ENCODE data around the gene IGFN1. TPM values are rescaled to one million over a fixed set of nuclear protein-coding genes. Genes with fewer than 3 reads are reported as not detected.

The IGFN1 gene
- total and polyA plus RNA-seq, 2 donors from 2014 or later = 2.8 TPM; not detected in 1

GRCh38 chr1:201270616-201271390, 80.2 kb downstream of the IGFN1 start:
- Histone ChIP-seq H3K9me3 (ENCODE audit: control insufficient read depth in 2 of 3, insufficient read depth in 1 of 3, low read length in 3 of 3) (no peaks in the 10 kb centered on the region), H3K9ac (ENCODE audit: low read length in 3 of 3) (no peak overlapping the region), H3K27me3 (ENCODE audit: control insufficient read depth, insufficient read depth, low read length) (no peaks in the 10 kb centered on the region), H3K36me3 (ENCODE audit: control insufficient read depth in 2 of 3, insufficient read depth in 3 of 3, low read length in 3 of 3) (no peaks in the 10 kb centered on the region), H3K27ac (ENCODE audit: low read depth in 2 of 2, low read length in 2 of 2) (no peak overlapping the region), H3K4me3 (ENCODE audit: low read length in 3 of 3) (no peak overlapping the region), H3K4me1 (ENCODE audit: control insufficient read depth in 2 of 3, insufficient read depth in 2 of 3, low read depth in 1 of 3, low read length in 3 of 3) (no peaks in the 10 kb centered on the region)
- FAIRE-seq (no peak), DNase-seq (peak in 2 of 5 donors; percentile 19 to 41)
- TF ChIP-seq, protein P1, sequence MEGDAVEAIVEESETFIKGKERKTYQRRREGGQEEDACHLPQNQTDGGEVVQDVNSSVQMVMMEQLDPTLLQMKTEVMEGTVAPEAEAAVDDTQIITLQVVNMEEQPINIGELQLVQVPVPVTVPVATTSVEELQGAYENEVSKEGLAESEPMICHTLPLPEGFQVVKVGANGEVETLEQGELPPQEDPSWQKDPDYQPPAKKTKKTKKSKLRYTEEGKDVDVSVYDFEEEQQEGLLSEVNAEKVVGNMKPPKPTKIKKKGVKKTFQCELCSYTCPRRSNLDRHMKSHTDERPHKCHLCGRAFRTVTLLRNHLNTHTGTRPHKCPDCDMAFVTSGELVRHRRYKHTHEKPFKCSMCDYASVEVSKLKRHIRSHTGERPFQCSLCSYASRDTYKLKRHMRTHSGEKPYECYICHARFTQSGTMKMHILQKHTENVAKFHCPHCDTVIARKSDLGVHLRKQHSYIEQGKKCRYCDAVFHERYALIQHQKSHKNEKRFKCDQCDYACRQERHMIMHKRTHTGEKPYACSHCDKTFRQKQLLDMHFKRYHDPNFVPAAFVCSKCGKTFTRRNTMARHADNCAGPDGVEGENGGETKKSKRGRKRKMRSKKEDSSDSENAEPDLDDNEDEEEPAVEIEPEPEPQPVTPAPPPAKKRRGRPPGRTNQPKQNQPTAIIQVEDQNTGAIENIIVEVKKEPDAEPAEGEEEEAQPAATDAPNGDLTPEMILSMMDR (IDR thresholded peaks at IDR 0.05; ENCODE audit: borderline replicate concordance, extremely low read depth, insufficient read depth) = no peak
- intact Hi-C loops (cut with DNase I) = no loop called here

GRCh38 chr1:201272799-201273198, 82.2 kb downstream of the IGFN1 start:
- FAIRE-seq (no peak), DNase-seq (peak in 2 of 5 donors; percentile 21 to 38)
- no peaks in the 10 kb centered on the region for H3K9me3 ChIP-seq (ENCODE audit: control insufficient read depth in 2 of 3, insufficient read depth in 1 of 3, low read length in 3 of 3)
- no peaks in the 10 kb centered on the region for H3K4me1 ChIP-seq (ENCODE audit: control insufficient read depth in 2 of 3, insufficient read depth in 2 of 3, low read depth in 1 of 3, low read length in 3 of 3)
- no peak overlapping the region for H3K27ac ChIP-seq (ENCODE audit: low read depth in 2 of 2, low read length in 2 of 2)
- no peaks in the 10 kb centered on the region for H3K36me3 ChIP-seq (ENCODE audit: control insufficient read depth in 2 of 3, insufficient read depth in 3 of 3, low read length in 3 of 3)
- no peaks in the 10 kb centered on the region for H3K27me3 ChIP-seq (ENCODE audit: control insufficient read depth, insufficient read depth, low read length)
- no peak overlapping the region for H3K9ac ChIP-seq (ENCODE audit: low read length in 3 of 3)
- no peak overlapping the region for H3K4me3 ChIP-seq (ENCODE audit: low read length in 3 of 3)
- TF ChIP-seq, protein P1 (IDR thresholded peaks at IDR 0.05; ENCODE audit: borderline replicate concordance, extremely low read depth, insufficient read depth) = no peak
- intact Hi-C loops (cut with DNase I) = no loop called here

- Histone ChIP-seq H3K4me3 (ENCODE audit: low read length in 3 of 3) (no peak overlapping the region), H3K27ac (ENCODE audit: low read depth in 2 of 2, low read length in 2 of 2) (no peak overlapping the region), H3K9me3 (ENCODE audit: control insufficient read depth in 2 of 3, insufficient read depth in 1 of 3, low read length in 3 of 3) (no peaks in the 10 kb centered on the region), H3K9ac (ENCODE audit: low read length in 3 of 3) (no peak overlapping the region), H3K4me1 (ENCODE audit: control insufficient read depth in 2 of 3, insufficient read depth in 2 of 3, low read depth in 1 of 3, low read length in 3 of 3) (no peaks in the 10 kb centered on the region), H3K36me3 (ENCODE audit: control insufficient read depth in 2 of 3, insufficient read depth in 3 of 3, low read length in 3 of 3) (no peaks in the 10 kb centered on the region), H3K27me3 (ENCODE audit: control insufficient read depth, insufficient read depth, low read length) (no peaks in the 10 kb centered on the region)
- TF ChIP-seq, protein P1 (IDR thresholded peaks at IDR 0.05; ENCODE audit: borderline replicate concordance, extremely low read depth, insufficient read depth) = no peak
- no peak for FAIRE-seq
- peak in 1 of 5 donors; percentile 51 for DNase-seq
- intact Hi-C loops (cut with DNase I) = no loop called here
Measured at GRCh38 chr1:201274616-201275252, 84.1 kb downstream of the IGFN1 start.
